ENCODE results near the gene SLC25A26. TPM values are rescaled to one million over a fixed set of nuclear protein-coding genes. Genes with fewer than 3 reads are reported as not detected.

SLC25A26 gene
- polyA plus RNA-seq, 1 donor (not counting 4 experiments of a cell fraction or from before 2014, with no cell fraction given): 25.2 TPM

DNA sequence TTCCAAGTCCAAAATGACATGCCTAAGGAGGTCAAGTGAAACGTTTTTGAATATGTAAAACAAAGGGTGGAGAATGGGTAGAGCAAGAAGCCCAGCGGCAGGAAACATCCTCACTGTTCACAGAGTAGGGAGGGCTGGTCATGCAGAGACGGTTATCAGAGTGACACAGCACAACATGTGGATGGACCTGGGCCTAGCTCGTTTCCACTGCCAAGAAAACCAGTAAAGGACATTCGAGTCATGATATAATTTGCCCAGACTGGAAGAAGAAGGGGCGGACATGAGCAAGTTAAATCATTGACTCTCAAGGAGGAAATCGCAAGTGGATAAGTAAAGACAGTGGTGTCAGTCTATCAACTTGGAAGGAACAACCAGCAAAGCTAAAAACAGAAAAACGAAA is 190.7 kb downstream of the SLC25A26 start:
- DNase-seq (ENCODE audit: low read depth, low spot score): no peak
- no peak for FAIRE-seq

GRCh38 chr3:66411961-66412887 is 191.4 kb downstream of the SLC25A26 start:
- no peak overlapping the region for H3K27ac ChIP-seq (ENCODE audit: control insufficient read depth, insufficient read depth, low read length)
- H3K79me2 ChIP-seq (ENCODE audit: control insufficient read depth, insufficient read depth, low read length): no peaks in the 10 kb centered on the region
- FAIRE-seq (no peak), DNase-seq (ENCODE audit: low read depth, low spot score) (no peak)
- dilution Hi-C loops (cut with MboI; ENCODE audit: extremely low pct_ligation_motif_present, low sequenced_read_pairs): no loop called here
- H3K4me3 ChIP-seq (ENCODE audit: control insufficient read depth in 2 of 3, extremely low read depth in 1 of 3, insufficient read depth in 2 of 3, low read depth in 1 of 3, low read length in 3 of 3): no peak overlapping the region
- H2AFZ ChIP-seq (ENCODE audit: control insufficient read depth, low read length): no peak overlapping the region
- no peak for TF ChIP-seq EZH2 (IDR thresholded peaks at IDR 0.05; ENCODE audit: low read length)
- TF ChIP-seq, protein P1, sequence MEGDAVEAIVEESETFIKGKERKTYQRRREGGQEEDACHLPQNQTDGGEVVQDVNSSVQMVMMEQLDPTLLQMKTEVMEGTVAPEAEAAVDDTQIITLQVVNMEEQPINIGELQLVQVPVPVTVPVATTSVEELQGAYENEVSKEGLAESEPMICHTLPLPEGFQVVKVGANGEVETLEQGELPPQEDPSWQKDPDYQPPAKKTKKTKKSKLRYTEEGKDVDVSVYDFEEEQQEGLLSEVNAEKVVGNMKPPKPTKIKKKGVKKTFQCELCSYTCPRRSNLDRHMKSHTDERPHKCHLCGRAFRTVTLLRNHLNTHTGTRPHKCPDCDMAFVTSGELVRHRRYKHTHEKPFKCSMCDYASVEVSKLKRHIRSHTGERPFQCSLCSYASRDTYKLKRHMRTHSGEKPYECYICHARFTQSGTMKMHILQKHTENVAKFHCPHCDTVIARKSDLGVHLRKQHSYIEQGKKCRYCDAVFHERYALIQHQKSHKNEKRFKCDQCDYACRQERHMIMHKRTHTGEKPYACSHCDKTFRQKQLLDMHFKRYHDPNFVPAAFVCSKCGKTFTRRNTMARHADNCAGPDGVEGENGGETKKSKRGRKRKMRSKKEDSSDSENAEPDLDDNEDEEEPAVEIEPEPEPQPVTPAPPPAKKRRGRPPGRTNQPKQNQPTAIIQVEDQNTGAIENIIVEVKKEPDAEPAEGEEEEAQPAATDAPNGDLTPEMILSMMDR (optimal IDR thresholded peaks at IDR 0.05 in 1 of 3, IDR thresholded peaks at IDR 0.05 in 1 of 3, conservative IDR thresholded peaks at IDR 0.05 in 1 of 3; ENCODE audit: extremely low read depth in 1 of 3, insufficient read depth in 2 of 3, low read length in 3 of 3): no peak
- H3K9ac ChIP-seq (ENCODE audit: control insufficient read depth, extremely low read depth, insufficient read depth, low read length): no peak overlapping the region
- no peaks in the 10 kb centered on the region for H3K27me3 ChIP-seq (ENCODE audit: control insufficient read depth, extremely low read depth, insufficient read depth, low read length)
- H4K20me1 ChIP-seq (ENCODE audit: control insufficient read depth, extremely low read depth, insufficient read depth, low read length): no peaks in the 10 kb centered on the region
- H3K9me3 ChIP-seq (ENCODE audit: control insufficient read depth, low read depth, low read length): no peaks in the 10 kb centered on the region
- peaks cover 11% of the 10 kb centered on the region for H3K4me1 ChIP-seq (ENCODE audit: control insufficient read depth, extremely low read depth, insufficient read depth, low read length)
- H3K36me3 ChIP-seq (ENCODE audit: control insufficient read depth in 2 of 2, extremely low read depth in 1 of 2, insufficient read depth in 2 of 2, low read length in 2 of 2): peaks cover 0 to 39% of the 10 kb centered on the region in 2 experiments
- no peaks in the 10 kb centered on the region for H3K9me1 ChIP-seq (ENCODE audit: control insufficient read depth, extremely low read depth, insufficient read depth, low read length)
- no peak overlapping the region for H3K4me2 ChIP-seq (ENCODE audit: control insufficient read depth, extremely low read depth, insufficient read depth, low read depth, low read length)

More for the DNA sequence above, 190.7 kb downstream of the SLC25A26 start:
- Histone ChIP-seq H2AFZ (ENCODE audit: control insufficient read depth, low read length) (no peak overlapping the region), H3K79me2 (ENCODE audit: control insufficient read depth, insufficient read depth, low read length) (no peaks in the 10 kb centered on the region), H3K9me3 (ENCODE audit: control insufficient read depth, low read depth, low read length) (no peaks in the 10 kb centered on the region), H3K4me3 (ENCODE audit: control insufficient read depth in 2 of 3, extremely low read depth in 1 of 3, insufficient read depth in 2 of 3, low read depth in 1 of 3, low read length in 3 of 3) (no peak overlapping the region), H3K9ac (ENCODE audit: control insufficient read depth, extremely low read depth, insufficient read depth, low read length) (no peak overlapping the region), H3K4me2 (ENCODE audit: control insufficient read depth, extremely low read depth, insufficient read depth, low read depth, low read length) (no peak overlapping the region), H3K9me1 (ENCODE audit: control insufficient read depth, extremely low read depth, insufficient read depth, low read length) (no peaks in the 10 kb centered on the region), H3K36me3 (ENCODE audit: control insufficient read depth in 2 of 2, extremely low read depth in 1 of 2, insufficient read depth in 2 of 2, low read length in 2 of 2) (peaks cover 0 to 38% of the 10 kb centered on the region in 2 experiments), H3K27ac (ENCODE audit: control insufficient read depth, insufficient read depth, low read length) (no peak overlapping the region), H3K27me3 (ENCODE audit: control insufficient read depth, extremely low read depth, insufficient read depth, low read length) (no peaks in the 10 kb centered on the region), H4K20me1 (ENCODE audit: control insufficient read depth, extremely low read depth, insufficient read depth, low read length) (no peaks in the 10 kb centered on the region), H3K4me1 (ENCODE audit: control insufficient read depth, extremely low read depth, insufficient read depth, low read length) (peaks cover 11% of the 10 kb centered on the region)
- TF ChIP-seq, protein P1 (optimal IDR thresholded peaks at IDR 0.05 in 1 of 3, IDR thresholded peaks at IDR 0.05 in 1 of 3, conservative IDR thresholded peaks at IDR 0.05 in 1 of 3; ENCODE audit: extremely low read depth in 1 of 3, insufficient read depth in 2 of 3, low read length in 3 of 3): no peak
- no peak for TF ChIP-seq EZH2 (IDR thresholded peaks at IDR 0.05; ENCODE audit: low read length)
- dilution Hi-C loops (cut with MboI; ENCODE audit: extremely low pct_ligation_motif_present, low sequenced_read_pairs): no loop called here
